CD4-positive, alpha-beta T cell (primary cell): ENCODE data around the gene EIF1. TPM values are rescaled to one million over a fixed set of nuclear protein-coding genes. Genes with fewer than 3 reads are reported as not detected.

Experiments
- ATAC-seq: fragments of 200-7000 bp; cut with Tn5 transposase; one replicate; pipeline ENCODE4 v1.10.0; 2022; ENCODE audit warnings: mild to moderate bottlenecking; ENCODE audit not compliant: poor library complexity
- CTCF ChIA-PET: fragments of 350-600 bp; sonication (Branson Sonifier 250); formaldehyde crosslinking; loops from one replicate; lab custom pipeline; 2021; ENCODE audit warnings: antibody characterized with exemption, inconsistent platforms; lab: Charles Lee
- POLR2A ChIA-PET: fragments of 350-600 bp; sonication (Branson Sonifier 250); formaldehyde crosslinking; loops from one replicate; lab custom pipeline; 2021; ENCODE audit warnings: antibody characterized with exemption, inconsistent platforms; lab: Charles Lee
- DNase-seq, 14 experiments: peaks; one replicate each; pipeline ENCODE4 v3.0.0-alpha.2; 2013 to 2020; ENCODE audit warnings: mixed read lengths in 2 of 14
- H3K27ac ChIP-seq, 2 donors: one replicate each; pipeline versions ENCODE4 v1.5.1 to v1.7.0; 2013; ENCODE audit warnings: low read length in 2 of 2, low read depth in 1 of 2, mild to moderate bottlenecking in 1 of 2
- H3K27me3 ChIP-seq, 2 experiments: 1 replicate in 1 of 2; 2 replicates in 1 of 2; pipeline versions ENCODE4 v1.6.1 to v1.7.0; 2013; ENCODE audit warnings: low read length in 2 of 2, control low read depth in 1 of 2, mild to moderate bottlenecking in 1 of 2, moderate library complexity in 1 of 2; ENCODE audit not compliant: insufficient read depth in 2 of 2, control insufficient read depth in 1 of 2
- H3K36me3 ChIP-seq: one replicate; pipeline ENCODE4 v1.6.1; 2013; ENCODE audit warnings: low read length, control low read depth; ENCODE audit not compliant: insufficient read depth
- H3K4me1 ChIP-seq: one replicate; pipeline ENCODE4 v1.6.1; 2013; ENCODE audit warnings: low read length, control low read depth; ENCODE audit not compliant: insufficient read depth
- H3K4me3 ChIP-seq: one replicate; pipeline ENCODE4 v1.5.1; 2013; ENCODE audit warnings: mild to moderate bottlenecking, low read length, moderate library complexity
- H3K9me3 ChIP-seq, 2 experiments: 1 replicate in 1 of 2; 2 replicates in 1 of 2; pipeline versions ENCODE4 v1.6.1 to v1.7.0; 2013; ENCODE audit warnings: low read length in 2 of 2, mild to moderate bottlenecking in 2 of 2, control low read depth in 1 of 2, moderate library complexity in 1 of 2; ENCODE audit not compliant: control insufficient read depth in 1 of 2, insufficient read depth in 1 of 2
- H3K27ac Mint-ChIP-seq: one replicate; pipeline ENCODE4 v1.8.0; 2020; ENCODE audit warnings: mixed read lengths
- H3K27me3 Mint-ChIP-seq: one replicate; pipeline ENCODE4 v1.8.0; 2021; ENCODE audit warnings: mixed read lengths
- H3K36me3 Mint-ChIP-seq: one replicate; pipeline ENCODE4 v1.8.0; 2021; ENCODE audit warnings: low read depth, mixed read lengths
- H3K4me1 Mint-ChIP-seq: one replicate; pipeline ENCODE4 v1.8.0; 2021; ENCODE audit warnings: low read depth, mixed read lengths
- H3K4me3 Mint-ChIP-seq: one replicate; pipeline ENCODE4 v1.8.0; 2020; ENCODE audit warnings: mild to moderate bottlenecking, mixed read lengths
- H3K9me3 Mint-ChIP-seq: one replicate; pipeline ENCODE4 v1.8.0; 2020; ENCODE audit warnings: mixed read lengths
- intact Hi-C, 2 experiments: fragments of 100-400 bp; cut with DNase I in 1 of 2; cut with micrococcal nuclease in 1 of 2; formaldehyde crosslinking; loops; one replicate each; pipeline versions ENCODE4 v1.15.1 to v1.9.0; 2023 to 2025; cut with DNase I, micrococcal nuclease
- total RNA-seq, 174 experiments: library from RNA in 2 of 174; stranded (reverse) in 2 of 174; gene quantifications; one replicate each; pipeline ENCODE4 v1.2.3 and lab custom pipeline; 2021 to 2026
- TF ChIP-seq, protein P1 (sequence below): fragments of 200-600 bp; IDR thresholded peaks from one replicate; pipeline ENCODE4 v1.8.0; 2022; ENCODE audit warnings: antibody characterized with exemption, mild to moderate bottlenecking

Gene EIF1
- total RNA-seq, 2 experiments from 2014 or later, result 3,351 to 3,391 TPM

DNA sequence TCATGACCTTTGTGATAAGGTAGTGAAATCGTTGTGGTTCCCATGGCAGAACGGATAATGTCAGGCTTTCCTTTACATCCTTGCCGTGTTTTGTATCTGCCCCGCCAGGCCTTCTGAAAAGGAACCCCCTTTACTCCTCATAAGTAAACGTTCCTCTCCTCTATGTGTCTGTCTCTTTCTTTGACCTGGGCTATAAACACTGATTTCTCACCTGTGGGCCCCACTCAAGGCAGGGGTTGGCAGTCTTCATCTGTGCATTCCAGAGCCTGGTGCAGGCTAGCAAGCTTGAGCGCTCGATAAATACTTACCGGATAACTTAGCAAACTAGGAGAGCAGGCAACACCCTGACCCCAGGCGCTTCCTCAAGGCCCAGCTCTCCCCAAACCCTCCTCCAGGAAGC is 53.0 kb downstream of the EIF1 start:
- H3K4me3 Mint-ChIP-seq, result no peak overlapping the region
- ATAC-seq (no peak), DNase-seq (no peak)
- H3K27ac Mint-ChIP-seq, result no peak overlapping the region
- no peaks in the 10 kb centered on the region for H3K36me3 ChIP-seq
- no peaks in the 10 kb centered on the region for H3K36me3 Mint-ChIP-seq
- peaks cover 9 to 11% of the 10 kb centered on the region in 2 experiments for H3K27me3 ChIP-seq
- no peak overlapping the region for H3K4me3 ChIP-seq
- ChIA-PET POLR2A (no interaction called here), CTCF (no interaction called here)
- H3K27ac ChIP-seq, result no peak overlapping the region
- peaks cover 14% of the 10 kb centered on the region for H3K27me3 Mint-ChIP-seq
- intact Hi-C loops, result no loop called here
- H3K4me1 Mint-ChIP-seq, result no peaks in the 10 kb centered on the region
- peaks cover 8% of the 10 kb centered on the region for H3K4me1 ChIP-seq
- H3K9me3 ChIP-seq, result peaks cover 0 to 5% of the 10 kb centered on the region in 2 experiments
- TF ChIP-seq, protein P1, sequence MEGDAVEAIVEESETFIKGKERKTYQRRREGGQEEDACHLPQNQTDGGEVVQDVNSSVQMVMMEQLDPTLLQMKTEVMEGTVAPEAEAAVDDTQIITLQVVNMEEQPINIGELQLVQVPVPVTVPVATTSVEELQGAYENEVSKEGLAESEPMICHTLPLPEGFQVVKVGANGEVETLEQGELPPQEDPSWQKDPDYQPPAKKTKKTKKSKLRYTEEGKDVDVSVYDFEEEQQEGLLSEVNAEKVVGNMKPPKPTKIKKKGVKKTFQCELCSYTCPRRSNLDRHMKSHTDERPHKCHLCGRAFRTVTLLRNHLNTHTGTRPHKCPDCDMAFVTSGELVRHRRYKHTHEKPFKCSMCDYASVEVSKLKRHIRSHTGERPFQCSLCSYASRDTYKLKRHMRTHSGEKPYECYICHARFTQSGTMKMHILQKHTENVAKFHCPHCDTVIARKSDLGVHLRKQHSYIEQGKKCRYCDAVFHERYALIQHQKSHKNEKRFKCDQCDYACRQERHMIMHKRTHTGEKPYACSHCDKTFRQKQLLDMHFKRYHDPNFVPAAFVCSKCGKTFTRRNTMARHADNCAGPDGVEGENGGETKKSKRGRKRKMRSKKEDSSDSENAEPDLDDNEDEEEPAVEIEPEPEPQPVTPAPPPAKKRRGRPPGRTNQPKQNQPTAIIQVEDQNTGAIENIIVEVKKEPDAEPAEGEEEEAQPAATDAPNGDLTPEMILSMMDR, result no peak
- no peaks in the 10 kb centered on the region for H3K9me3 Mint-ChIP-seq

Other genes with a start within 250 kb of the EIF1 start
- gene KRT38, start 247.9 kb upstream of the EIF1 start, total RNA-seq, result not detected
- gene KRT32, start 221.5 kb upstream of the EIF1 start, total RNA-seq, result not detected
- not detected for gene KRT35, start 207.7 kb upstream of the EIF1 start, total RNA-seq
- not detected for gene KRT36, start 199.0 kb upstream of the EIF1 start, total RNA-seq
- not detected for gene KRT13, start 183.3 kb upstream of the EIF1 start, total RNA-seq
- gene KRT15, start 170.0 kb upstream of the EIF1 start, total RNA-seq, result not detected
- gene KRT19, start 160.6 kb upstream of the EIF1 start, total RNA-seq, result not detected
- gene KRT9, start 116.8 kb upstream of the EIF1 start, total RNA-seq, result not detected
- gene KRT14, start 102.0 kb upstream of the EIF1 start, total RNA-seq, result not detected
- not detected for gene KRT16, start 76.1 kb upstream of the EIF1 start, total RNA-seq
- gene KRT17, start 64.3 kb upstream of the EIF1 start, total RNA-seq, result not detected
- not detected for gene GAST, start 23.4 kb downstream of the EIF1 start, total RNA-seq
- gene HAP1, start 45.8 kb downstream of the EIF1 start, total RNA-seq, result under 1 TPM in 1 of 2 experiments, not detected in 1; 0.11 TPM
- 1 to 10 TPM in 1 of 2 experiments, under 1 TPM in 1; 0.88 to 1.1 TPM for gene JUP, start 97.8 kb downstream of the EIF1 start, total RNA-seq
- gene P3H4, start 123.1 kb downstream of the EIF1 start, total RNA-seq, result 1 to 10 TPM; 1.3 to 2.3 TPM
- gene FKBP10, start 124.1 kb downstream of the EIF1 start, total RNA-seq, result not detected
- gene NT5C3B, start 147.3 kb downstream of the EIF1 start, total RNA-seq, result 10 to 100 TPM; 25.7 to 29.7 TPM
- not detected for gene KLHL10, start 148.9 kb downstream of the EIF1 start, total RNA-seq
- gene KLHL11, start 176.5 kb downstream of the EIF1 start, total RNA-seq, result 10 to 100 TPM; 32.9 to 34.0 TPM
- 10 to 100 TPM; 25.9 to 28.3 TPM for gene ACLY, start 230.1 kb downstream of the EIF1 start, total RNA-seq
- 1 to 10 TPM; 2.2 to 2.7 TPM for gene ODAD4, start 241.7 kb downstream of the EIF1 start, total RNA-seq